ENCODE measurements around the gene TCF3.

DNA sequence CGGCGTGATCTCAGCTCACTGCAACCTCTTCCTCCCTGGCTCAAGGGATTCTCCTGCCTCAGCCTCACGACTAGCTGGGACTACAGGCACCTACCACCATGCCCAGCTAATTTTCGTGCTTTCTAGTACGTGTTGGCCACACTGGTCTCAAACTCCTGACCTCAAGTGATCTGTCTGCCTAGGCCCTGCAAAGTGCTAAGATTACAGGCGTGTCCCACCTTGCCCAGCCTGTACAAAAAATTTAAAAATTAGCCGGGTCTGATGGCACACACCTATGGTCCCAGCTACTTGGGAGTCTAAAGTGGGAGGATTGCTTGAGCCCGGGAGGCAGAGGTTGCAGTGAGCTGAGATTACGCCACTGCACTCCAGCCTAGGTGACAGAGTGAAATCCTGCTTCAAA is 79.6 kb downstream of the TCF3 start:
- TF ChIP-seq CEBPB (IDR thresholded peaks at IDR 0.05; ENCODE audit: low read depth) (no peak), CTCF (IDR thresholded peaks at IDR 0.05 in 2 of 3, conservative IDR thresholded peaks at IDR 0.05 in 1 of 3; ENCODE audit: borderline replicate concordance in 1 of 3, insufficient read depth in 1 of 3, low read depth in 2 of 3, low read length in 2 of 3) (no peak), EZH2phosphoT487 (IDR thresholded peaks at IDR 0.05; ENCODE audit: borderline replicate concordance) (no peak), EZH2 (IDR thresholded peaks at IDR 0.05) (no peak), ZBTB33 (IDR thresholded peaks at IDR 0.05; ENCODE audit: extremely low read depth, insufficient replicate concordance, low read length) (no peak), RAD21 (IDR thresholded peaks at IDR 0.05; ENCODE audit: low read depth) (no peak), YY1 (IDR thresholded peaks at IDR 0.05; ENCODE audit: extremely low read depth, insufficient replicate concordance, low read depth, low read length) (no peak), POLR2AphosphoS5 (IDR thresholded peaks at IDR 0.05; ENCODE audit: low read depth, low read length) (no peak)

Measured in HCT116 (cell line).